ENCODE data around the gene LIX1. TPM values are rescaled to one million over a fixed set of nuclear protein-coding genes. Genes with fewer than 3 reads are reported as not detected.

LIX1 gene
- total and polyA plus RNA-seq, 2 of the 8 experiments (the other 6 are each of a cell fraction or from before 2014, with no cell fraction given): 0.26 to 0.45 TPM

DNA sequence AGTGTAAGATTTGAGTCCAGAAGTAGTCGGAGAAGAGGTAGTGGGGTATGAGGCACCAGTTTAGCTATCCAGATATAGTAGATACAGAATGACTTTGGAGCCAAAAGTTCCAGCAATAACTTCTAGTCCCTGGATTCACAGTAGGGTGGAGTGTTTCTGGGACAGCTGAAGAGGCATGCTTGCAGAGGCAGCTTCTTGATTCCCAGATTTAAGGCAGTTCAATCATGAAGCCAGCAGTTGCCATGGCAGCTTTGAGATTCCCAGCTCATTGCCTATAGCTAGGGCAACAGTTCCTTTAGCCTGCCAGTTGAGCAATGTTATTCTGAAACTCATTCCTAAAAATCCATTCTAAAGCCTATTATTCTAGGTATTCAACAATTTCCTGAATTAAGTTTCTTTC is 79.2 kb downstream of the LIX1 start:
- ChIA-PET POLR2A (ENCODE audit: partially characterized antibody) (no interaction called here), CTCF (ENCODE audit: partially characterized antibody) (interaction anchor here (1.0 to 1.5 kb wide), 2 partner anchors 66 to 79 kb away, joined by 4 to 6 read pairs; partner anchors contain the start of gene LIX1)
- no peak overlapping the region for H2AK5ac ChIP-seq (ENCODE audit: low read depth, low read length)
- no peak overlapping the region for H2BK5ac ChIP-seq (ENCODE audit: low read depth, low read length)
- no peak overlapping the region for H3K9ac ChIP-seq (replicated peaks in 1 of 4; ENCODE audit: extremely low read depth in 1 of 4, low read depth in 3 of 4, low read length in 3 of 4)
- DNase-seq (ENCODE audit: low read depth in 1 of 2, low spot score in 2 of 2): no peak
- H3K27me3 ChIP-seq (replicated peaks in 1 of 4; ENCODE audit: control insufficient read depth in 3 of 4, extremely low read depth in 1 of 4, insufficient read depth in 3 of 4, low read length in 3 of 4): no peaks in the 10 kb centered on the region
- no peaks in the 10 kb centered on the region for H4K20me1 ChIP-seq (replicated peaks in 1 of 2; ENCODE audit: control insufficient read depth in 1 of 2, insufficient read depth in 2 of 2, low read length in 2 of 2)
- 89% methylated on average over 1 of the region's 1 CpG; no CpG with 5 or more reads in 1 of the 2 experiments for WGBS, 2 experiments (ENCODE audit: extremely low coverage in 1 of 2, insufficient coverage in 1 of 2, insufficient read length in 1 of 2, insufficient replicate concordance in 2 of 2, low coverage in 1 of 2, low lambda C conversion rate in 2 of 2, missing lambda C conversion rate in 1 of 2)
- no peak overlapping the region for H3K14ac ChIP-seq (ENCODE audit: insufficient read length)
- H3K18ac ChIP-seq (ENCODE audit: extremely low read depth, low read length): no peak overlapping the region
- no peak overlapping the region for H2BK15ac ChIP-seq (ENCODE audit: low read length)
- H3K36me3 ChIP-seq (ENCODE audit: control insufficient read depth in 2 of 4, insufficient read depth in 4 of 4, low read length in 3 of 4): no peaks in the 10 kb centered on the region
- no peak for TF ChIP-seq SP4 (IDR thresholded peaks at IDR 0.05; ENCODE audit: low read length)
- no peak for TF ChIP-seq KDM5A (IDR thresholded peaks at IDR 0.05; ENCODE audit: low read length)
- TF ChIP-seq TEAD4 (IDR thresholded peaks at IDR 0.05; ENCODE audit: low read depth, low read length): no peak
- no peak for TF ChIP-seq BACH1 (IDR thresholded peaks at IDR 0.05; ENCODE audit: low read length)
- TF ChIP-seq, protein P1, sequence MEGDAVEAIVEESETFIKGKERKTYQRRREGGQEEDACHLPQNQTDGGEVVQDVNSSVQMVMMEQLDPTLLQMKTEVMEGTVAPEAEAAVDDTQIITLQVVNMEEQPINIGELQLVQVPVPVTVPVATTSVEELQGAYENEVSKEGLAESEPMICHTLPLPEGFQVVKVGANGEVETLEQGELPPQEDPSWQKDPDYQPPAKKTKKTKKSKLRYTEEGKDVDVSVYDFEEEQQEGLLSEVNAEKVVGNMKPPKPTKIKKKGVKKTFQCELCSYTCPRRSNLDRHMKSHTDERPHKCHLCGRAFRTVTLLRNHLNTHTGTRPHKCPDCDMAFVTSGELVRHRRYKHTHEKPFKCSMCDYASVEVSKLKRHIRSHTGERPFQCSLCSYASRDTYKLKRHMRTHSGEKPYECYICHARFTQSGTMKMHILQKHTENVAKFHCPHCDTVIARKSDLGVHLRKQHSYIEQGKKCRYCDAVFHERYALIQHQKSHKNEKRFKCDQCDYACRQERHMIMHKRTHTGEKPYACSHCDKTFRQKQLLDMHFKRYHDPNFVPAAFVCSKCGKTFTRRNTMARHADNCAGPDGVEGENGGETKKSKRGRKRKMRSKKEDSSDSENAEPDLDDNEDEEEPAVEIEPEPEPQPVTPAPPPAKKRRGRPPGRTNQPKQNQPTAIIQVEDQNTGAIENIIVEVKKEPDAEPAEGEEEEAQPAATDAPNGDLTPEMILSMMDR (IDR thresholded peaks at IDR 0.05; ENCODE audit: control extremely low read depth in 1 of 3, insufficient read depth in 1 of 3, low read depth in 1 of 3, low read length in 3 of 3): no peak
- TF ChIP-seq ZNF274 (IDR thresholded peaks at IDR 0.05; ENCODE audit: borderline replicate concordance, extremely low read depth, low read length): no peak
- TF ChIP-seq TAF7 (optimal IDR thresholded peaks at IDR 0.05; ENCODE audit: borderline replicate concordance, low read depth, low read length): no peak
- no peak for TF ChIP-seq BRCA1 (IDR thresholded peaks at IDR 0.05; ENCODE audit: low read depth, low read length)
- TF ChIP-seq SIN3A (conservative IDR thresholded peaks at IDR 0.05 in 1 of 2, IDR thresholded peaks at IDR 0.05 in 1 of 2; ENCODE audit: low read depth in 1 of 2, low read length in 2 of 2): no peak
- TF ChIP-seq RAD21 (IDR thresholded peaks at IDR 0.05 in 1 of 2, conservative IDR thresholded peaks at IDR 0.05 in 1 of 2; ENCODE audit: low read depth in 2 of 2, low read length in 2 of 2): no peak
- peaks cover 0 to 6% (median 2%) of the 10 kb centered on the region in 4 experiments; a peak in 2 of 7 replicates for H3K4me1 ChIP-seq (replicated peaks in 1 of 4; ENCODE audit: control insufficient read depth in 3 of 4, insufficient read depth in 4 of 4, low read length in 3 of 4)
- H3K23ac ChIP-seq (ENCODE audit: insufficient read length): no peak overlapping the region
- no peaks in the 10 kb centered on the region for H3K79me1 ChIP-seq (ENCODE audit: low read depth, low read length)
- no peaks in the 10 kb centered on the region for H3K79me2 ChIP-seq (ENCODE audit: control insufficient read depth in 1 of 2, insufficient read depth in 2 of 2, low read length in 2 of 2)
- no peak overlapping the region for H2AFZ ChIP-seq (ENCODE audit: low read length)
- no peak overlapping the region for H4K91ac ChIP-seq (replicated peaks; ENCODE audit: insufficient read length, low read length)
- H4K5ac ChIP-seq (ENCODE audit: insufficient read length, low read depth, low read length): no peak overlapping the region
- no peak overlapping the region for H3K4ac ChIP-seq (replicated peaks; ENCODE audit: insufficient read length, low read depth, low read length)
- no peak overlapping the region for H2BK120ac ChIP-seq (replicated peaks; ENCODE audit: low read depth, low read length)
- H2BK20ac ChIP-seq (ENCODE audit: low read length): no peak overlapping the region
- no peaks in the 10 kb centered on the region for H3K9me3 ChIP-seq (ENCODE audit: insufficient read depth in 2 of 2, low read depth in 1 of 2, low read length in 1 of 2)
- no peak overlapping the region for H3K4me3 ChIP-seq (ENCODE audit: extremely low read depth in 1 of 4, insufficient read depth in 2 of 4, low read depth in 3 of 4, low read length in 4 of 4)
- no peak overlapping the region for H3K4me2 ChIP-seq (ENCODE audit: insufficient read depth in 1 of 2, low read depth in 2 of 2, low read length in 2 of 2)
- H2BK12ac ChIP-seq (ENCODE audit: low read depth, low read length): no peak overlapping the region
- FAIRE-seq: no peak
- H3K23me2 ChIP-seq (ENCODE audit: low read depth, low read length): no peaks in the 10 kb centered on the region
- no peak overlapping the region for H4K8ac ChIP-seq (ENCODE audit: extremely low read depth, insufficient read depth, low read length)
- no peak overlapping the region for H3K27ac ChIP-seq (ENCODE audit: low read depth, low read length)
- H3K56ac ChIP-seq (replicated peaks; ENCODE audit: insufficient read length, low read depth, low read length): no peak overlapping the region
